Tongue (tissue), 2 donors: ENCODE results near the gene VWC2L. TPM values are rescaled to one million over a fixed set of nuclear protein-coding genes. Genes with fewer than 3 reads are reported as not detected.
A peak's percentile ranks its signal among the peaks of the same experiment; 100 is the strongest.

Experiments
- DNase-seq: peaks from one replicate; pipeline ENCODE4 v3.0.0-alpha.2; 2015
- total RNA-seq: library from RNA; depleted of rRNA; stranded (reverse); fragments of >200 nt; gene quantifications from one replicate; pipeline ENCODE4 v1.2.3, GENCODE V29; 2014

VWC2L gene
- not detected for total RNA-seq

DNA sequence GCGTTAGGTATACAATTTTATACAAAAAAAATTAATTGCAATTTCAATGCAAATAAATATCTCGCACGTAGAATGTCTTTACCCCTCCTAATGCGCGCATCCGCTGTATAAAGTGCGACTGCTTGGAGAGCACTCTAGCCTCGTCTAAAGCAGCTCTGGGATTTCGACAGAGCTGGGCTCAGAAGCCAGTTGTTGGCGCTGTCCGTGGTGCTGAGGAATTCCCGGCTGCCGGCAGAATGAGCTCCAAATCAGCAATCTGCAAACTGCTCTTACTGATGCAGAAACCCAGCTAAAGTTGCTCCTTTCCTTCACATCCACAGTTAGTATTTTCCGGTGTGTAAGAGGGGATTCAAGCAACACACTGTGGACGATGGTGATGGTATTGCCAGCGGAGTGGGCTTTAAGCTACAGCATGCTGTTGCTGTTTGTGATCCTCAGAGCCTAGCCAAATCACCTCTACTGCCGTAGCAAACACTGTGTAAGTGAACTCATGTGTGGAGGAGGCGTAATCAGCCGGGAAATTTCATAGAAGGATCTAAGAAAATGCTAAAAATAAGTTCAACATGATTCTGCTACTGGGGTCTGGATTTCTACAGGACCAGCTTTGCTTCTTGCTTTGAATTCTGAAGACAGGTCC is at the start of gene VWC2L:
Gene VWC2L (plus strand): TSS at position 137 of the 637 bp plus-strand sequence. CDS start 3,140 bp downstream, outside the sequence.
- DNase-seq: peak; percentile 92

DNA sequence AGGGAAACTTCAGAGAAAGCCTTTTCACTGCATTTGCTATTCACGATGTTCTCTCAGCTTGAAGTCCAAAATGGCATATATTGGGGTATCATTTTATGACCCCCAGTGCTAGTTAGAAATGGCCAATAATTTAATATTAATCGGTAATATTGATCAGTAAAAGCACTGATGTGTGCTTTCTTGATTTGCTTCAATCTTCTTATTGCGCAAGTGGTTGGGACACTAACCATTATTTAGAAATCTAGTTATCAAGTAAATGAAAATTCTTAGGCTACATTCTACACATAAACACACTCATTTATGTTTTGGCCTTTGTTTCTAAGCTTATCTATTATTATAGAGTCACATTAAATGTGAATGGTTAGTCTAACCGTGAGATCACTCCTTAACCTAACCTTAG is 49.7 kb upstream of the VWC2L start:
- no peak for DNase-seq

DNA sequence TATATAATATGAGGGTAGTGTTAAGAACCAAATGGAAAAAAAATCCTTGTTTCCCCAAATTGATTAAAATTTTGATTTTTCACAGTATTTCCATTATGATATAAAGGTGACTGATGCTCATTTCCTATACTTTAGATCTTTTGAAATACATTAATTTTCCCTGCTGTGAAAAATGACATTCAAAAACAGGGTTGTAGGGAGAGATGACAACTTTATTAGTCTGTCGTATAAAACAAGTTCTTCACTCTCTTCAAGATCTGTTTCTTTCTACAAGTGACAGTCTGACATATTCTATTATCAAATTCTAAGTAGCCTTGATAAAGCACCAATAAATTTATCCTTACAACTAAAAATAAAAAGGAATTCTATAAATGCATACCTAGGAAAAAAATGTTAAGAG is 45.3 kb upstream of the VWC2L start:
- no peak for DNase-seq

DNA sequence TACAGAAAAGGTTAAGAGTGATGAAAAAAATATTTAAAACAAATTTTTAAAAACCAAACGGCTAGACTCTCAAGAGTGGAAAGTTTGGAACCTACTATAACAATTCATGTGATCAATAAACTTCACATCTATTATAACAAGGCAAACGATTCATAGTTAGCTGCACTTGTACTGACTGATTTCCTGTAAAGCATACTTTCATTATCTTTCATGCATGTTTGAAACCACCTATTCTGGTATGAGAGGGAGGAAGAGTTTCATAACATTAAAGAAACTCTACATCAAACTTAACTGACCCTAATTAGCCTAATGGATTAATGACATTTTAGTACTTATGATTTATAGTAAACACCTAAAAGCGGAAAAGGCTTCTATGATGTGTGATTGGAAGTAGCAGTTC is 43.7 kb upstream of the VWC2L start:
- DNase-seq: no peak

DNA sequence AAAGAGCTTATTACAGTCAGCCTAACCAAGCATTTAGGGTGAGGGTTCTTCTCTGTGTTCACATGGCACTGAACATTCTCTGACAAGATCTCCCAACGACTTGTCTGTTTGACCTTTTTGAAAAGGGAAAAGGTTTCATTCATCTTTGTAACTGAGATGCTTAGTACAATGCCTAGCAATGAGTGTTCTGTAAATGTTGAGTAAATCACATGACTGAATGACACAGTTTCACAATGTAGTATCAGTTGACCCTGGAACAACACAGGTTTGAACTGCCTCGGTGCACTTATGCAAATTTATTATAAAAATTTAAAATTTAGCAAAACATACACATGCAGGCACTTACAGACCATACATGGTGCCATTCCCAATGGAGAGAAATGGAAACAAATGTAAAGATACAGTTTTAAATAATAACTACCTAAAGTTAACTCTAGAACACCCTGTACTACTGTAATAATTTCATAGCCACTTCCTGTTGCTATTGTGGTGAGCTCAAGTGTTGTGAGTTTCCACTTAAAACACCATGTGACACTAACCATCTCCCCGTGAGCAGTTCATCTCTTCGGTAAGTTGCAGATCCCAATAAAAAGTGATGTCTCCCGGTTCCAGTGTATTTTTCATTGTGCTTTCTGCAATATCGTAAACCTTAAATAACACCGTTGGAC is 34.1 kb upstream of the VWC2L start:
- DNase-seq: no peak

DNA sequence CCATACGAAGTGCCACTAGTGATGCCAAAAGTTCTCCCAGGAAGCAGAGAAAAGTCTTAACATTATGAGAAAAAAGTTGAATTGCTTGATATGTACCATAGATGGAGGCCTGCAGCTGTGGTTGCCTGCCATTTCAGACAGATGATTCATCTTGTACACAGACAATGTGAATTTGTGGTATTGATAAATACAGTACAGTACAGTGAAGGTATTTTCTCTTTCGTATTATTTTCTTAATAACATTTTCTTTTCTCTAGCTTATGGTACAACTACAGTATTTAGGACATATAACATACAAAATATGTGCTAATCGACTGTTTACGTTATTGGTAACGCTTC is 33.6 kb upstream of the VWC2L start:
- no peak for DNase-seq

DNA sequence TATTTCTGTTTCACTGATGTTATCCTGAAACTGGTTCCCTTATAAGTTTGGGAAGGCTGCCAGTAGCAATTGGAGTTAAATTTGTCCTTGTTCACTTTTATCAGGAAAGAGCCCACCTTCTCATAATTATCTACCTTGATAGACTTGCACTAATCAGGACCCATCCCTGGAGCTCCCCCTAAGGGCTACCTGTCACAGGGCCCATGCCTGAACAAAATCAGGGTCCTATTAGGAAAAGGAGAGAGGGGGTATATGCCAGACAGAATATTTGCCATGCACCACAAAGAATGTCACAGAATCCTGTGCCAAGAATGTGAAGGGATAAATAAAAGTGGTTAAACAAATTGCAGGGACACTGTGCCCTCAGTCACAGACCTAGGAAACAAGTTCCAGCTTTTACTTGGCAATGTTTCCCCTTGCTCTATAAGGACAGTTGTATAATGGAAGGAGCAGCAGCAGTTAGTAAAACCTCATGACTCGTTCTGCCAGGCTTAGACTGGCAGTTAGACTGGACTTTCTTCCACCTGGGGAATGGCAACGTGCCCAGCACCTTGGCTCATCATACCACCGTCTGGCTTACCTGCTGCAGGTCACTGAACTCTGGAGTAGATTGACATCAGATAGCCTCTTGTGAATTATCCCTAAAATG is 32.3 kb upstream of the VWC2L start:
- DNase-seq: no peak

DNA sequence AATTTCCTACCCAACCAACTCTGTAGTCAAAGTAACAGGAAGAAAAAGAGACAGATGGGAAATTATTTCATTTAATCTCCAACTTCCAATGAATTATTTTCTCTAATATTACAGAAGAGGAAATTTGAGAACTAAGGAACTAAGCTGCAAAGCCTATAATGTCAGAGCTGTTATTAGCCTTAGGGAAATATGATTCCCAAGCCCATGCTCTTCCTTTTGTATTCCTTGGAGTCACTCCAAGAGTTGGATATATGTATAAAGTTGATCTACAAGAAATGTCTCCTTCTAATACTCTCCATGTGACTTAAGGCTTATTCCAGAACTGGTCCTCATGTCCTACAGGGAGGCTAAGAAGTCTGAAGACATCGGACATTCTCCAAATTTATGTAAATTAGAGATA is 31.6 kb upstream of the VWC2L start:
- peak; percentile 6 for DNase-seq

DNA sequence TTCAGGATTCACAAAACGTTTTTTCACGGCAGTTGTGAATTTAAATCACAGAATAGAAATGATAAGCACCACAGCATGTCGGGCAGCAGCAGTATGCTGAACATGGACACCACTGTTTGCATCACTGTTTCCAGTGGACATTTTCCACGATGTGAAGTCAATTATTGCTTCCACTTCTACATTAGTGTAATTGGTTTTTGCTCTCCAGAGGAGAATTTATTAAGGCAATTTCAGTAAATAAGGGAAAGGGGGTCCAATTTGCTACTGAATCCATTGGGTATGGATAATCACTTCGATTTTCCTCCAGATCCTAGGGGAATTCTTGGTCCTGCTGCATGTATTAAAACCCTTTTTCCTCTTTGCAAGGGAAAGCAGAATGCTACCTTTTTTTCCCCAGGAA is 30.2 kb upstream of the VWC2L start:
- DNase-seq: no peak

DNA sequence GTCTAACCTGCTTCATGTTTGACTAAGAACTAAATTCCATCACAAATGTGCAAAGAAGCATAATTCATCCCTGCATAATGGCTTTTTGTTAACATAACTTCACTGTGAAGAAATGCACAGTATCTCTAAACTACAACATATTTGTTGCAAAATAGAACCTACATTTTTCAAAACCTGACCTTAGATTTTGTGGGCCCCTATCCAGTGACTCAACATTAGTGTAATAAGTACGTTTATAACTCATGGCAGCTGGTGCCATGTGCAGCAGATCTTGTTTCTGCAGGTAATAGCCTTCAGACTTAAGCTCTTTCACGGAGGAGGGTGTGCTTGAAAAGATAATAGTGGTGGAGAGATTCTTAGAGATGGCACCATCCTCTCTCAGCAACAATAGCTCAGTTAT is 28.6 kb upstream of the VWC2L start:
- no peak for DNase-seq

DNA sequence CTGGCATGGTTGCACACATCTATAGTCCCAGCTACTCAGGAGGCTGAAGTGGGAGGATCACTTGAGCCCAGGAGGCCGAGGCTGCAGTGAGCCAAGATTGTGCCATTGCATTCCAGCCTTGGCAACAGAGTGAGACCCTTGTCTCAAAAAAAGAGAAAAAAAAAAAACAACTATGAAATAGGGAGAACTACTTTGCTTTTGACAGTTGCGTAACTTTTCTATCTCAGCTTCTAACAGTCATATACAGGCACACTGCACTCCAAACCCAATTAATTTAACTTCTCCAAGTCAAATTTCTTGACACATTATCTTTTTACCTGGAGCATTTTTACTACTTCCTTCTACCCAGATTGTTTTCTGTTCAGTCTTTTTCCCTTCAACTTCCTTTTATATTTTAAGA is 24.1 kb upstream of the VWC2L start:
- no peak for DNase-seq

DNA sequence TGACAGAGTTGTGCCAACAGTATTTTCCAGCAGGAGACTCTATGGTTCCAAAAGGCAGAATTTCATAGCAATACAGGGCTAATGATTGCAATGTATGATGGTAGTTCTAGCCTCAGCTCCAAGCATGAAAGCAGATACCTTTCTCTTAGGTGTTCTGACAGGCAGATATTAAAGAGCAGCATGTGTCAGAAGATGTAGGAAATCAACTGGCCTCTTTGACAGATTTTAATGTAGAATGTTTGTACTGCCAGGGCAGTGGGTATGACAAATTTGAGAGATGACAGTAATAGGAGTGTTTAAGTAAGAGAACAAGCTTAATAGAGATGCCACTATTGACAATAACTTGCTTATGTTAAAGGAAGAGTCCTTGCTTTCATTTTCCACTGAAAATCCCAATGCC is 21.5 kb upstream of the VWC2L start:
- no peak for DNase-seq

DNA sequence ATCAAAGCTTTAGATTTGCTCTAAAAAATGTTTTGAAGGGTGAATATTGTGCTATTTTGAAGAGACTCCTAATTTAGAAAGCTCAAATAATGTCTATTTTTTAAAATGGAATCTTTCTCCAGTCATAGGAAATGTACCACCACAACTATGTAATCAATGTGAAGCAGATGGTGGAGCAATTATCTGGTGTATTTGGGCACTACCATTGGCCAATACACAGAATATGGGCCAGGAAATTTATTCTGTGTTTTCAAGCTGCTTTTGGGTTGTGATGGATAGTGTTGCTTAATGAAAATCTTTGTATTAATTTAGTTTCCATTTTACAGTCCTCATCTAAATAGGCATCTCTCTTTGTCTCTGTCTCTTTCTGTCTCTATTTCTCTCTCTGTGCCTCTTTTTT is 17.1 kb upstream of the VWC2L start:
- DNase-seq: no peak

DNA sequence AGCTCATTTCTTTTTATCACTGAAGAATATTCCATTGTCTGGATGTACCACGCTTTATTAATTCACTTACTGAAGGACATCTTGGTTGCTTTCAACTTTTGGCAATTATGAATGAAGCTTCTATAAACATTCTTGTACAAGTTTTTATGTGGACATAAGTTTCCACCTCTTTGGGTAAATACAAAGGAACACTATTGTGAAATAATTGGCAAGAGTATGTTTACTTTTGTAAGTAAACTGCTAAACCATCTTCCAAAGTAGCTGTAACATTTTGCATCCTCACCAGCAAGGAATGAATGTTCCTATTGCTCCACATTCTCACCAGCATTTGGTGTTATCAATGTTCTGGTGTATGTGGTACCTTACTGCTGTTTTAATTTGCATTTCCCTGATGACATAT is 15.8 kb upstream of the VWC2L start:
- DNase-seq: no peak

DNA sequence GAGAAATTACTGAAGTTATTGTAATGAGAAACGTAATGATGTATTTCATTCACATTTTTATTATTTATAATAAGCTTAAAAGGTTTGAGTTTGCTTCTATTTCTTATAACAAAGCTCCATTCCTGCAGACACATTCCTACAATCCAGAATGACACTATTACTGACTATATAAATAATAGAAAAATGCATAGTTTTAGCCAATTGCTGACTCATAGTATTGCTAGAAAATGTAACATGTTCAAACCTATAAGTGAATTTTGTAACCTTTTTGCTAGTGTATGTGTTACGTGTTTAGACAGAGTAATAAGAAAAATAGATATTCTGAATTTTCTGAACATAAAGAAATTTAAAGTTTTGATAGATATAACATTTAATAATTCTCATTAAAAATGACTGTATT is 9.3 kb upstream of the VWC2L start:
- DNase-seq: no peak

DNA sequence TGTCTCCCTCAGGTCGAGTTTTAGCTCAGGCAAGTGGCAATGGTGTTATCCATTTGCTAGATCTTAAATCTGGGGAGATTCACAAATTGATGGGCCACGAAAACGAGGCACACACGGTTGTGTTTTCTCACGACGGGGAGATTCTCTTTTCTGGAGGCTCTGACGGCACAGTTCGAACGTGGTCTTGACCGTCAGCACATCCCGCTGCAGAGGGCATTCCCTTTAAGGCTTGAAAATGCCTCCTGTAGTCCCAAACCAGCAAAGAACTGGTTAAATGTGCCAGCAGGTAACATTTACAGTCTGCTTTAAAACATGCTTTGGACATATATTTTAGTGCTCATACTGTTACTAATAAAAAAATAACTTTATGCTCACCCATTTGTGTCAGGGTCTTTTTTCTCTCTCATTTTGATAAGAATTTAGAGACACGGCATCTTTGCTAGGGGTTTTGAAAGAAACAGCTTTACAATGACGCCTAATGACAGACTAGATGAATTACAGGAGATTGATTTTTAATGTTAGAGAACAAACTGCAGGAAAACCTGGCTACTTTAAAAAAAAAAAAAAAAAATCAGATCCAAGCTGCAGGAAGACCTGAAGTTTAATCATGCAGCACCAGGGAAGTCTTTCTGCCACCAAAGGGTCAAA is 602 bp upstream of the VWC2L start:
- DNase-seq: no peak

DNA sequence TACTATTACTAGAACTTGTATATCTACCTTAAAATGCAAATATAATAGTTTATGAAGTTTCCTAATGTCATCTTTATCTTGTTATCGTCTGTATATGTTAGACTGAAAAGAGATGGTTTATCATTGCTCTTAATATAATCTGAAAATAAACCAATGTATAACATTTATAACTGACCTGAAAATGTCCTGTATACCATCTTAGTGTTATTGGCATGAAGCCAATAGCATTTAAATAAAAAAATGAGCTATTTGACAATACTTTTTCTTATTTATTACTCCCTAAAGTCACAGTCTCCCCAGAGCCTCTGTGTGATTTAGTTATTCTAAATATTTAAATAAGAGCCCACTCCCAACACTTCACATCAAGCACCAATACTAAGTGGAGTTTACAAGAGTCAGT is 1.8 kb downstream of the VWC2L start:
- DNase-seq: no peak

DNA sequence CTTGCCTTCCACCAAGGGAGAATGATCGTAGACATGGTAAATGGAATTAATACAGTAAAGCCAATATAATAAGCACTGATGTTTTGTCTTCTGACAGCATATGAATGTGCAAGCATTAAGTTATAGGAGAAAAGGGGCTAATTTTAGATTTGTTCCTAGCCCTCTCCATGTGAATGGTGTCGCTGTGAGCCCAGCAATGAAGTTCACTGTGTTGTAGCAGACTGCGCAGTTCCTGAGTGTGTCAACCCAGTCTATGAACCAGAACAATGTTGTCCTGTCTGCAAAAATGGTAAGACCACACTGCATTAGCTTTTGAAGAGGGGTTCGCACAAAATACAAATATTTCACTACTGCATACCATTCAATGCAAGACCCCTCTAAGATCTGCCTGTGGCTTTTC is 25.6 kb downstream of the VWC2L start:
- DNase-seq: no peak

DNA sequence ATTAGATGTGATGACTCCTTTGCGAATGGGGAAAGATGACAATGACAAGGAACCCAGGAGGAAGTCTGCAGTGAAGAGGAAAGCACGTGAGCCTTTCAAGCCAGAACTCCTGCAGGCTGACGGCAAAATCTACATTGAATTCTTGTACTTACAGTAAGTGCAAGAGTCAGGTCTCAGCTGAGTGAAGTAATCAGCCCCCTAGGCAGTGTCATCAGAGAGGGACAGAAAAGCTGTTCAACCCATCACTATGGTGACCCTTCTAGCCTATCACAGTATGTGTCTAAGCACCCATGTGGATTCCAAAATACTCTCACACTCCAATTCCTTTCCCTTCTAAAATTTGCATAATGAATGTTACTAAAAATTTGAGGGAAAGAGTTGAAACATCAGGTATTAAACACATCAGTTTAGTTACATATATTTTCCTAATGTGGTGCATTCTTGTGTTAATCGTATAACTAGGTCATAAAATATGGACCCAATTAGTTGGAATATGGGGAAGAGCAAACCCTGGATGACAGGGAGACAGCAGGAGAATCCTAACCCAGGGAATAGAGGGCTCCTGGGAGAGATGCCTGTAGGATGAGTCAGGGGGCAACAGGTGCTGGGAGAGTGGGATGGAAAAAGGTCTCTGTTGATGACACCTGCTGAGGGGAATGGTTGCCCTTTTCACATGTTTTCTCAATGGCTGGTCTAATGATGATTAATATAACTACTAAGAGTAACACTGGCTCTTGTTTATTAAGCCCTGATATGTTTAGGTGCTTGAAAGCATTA is 39.5 kb downstream of the VWC2L start:
- no peak for DNase-seq

DNA sequence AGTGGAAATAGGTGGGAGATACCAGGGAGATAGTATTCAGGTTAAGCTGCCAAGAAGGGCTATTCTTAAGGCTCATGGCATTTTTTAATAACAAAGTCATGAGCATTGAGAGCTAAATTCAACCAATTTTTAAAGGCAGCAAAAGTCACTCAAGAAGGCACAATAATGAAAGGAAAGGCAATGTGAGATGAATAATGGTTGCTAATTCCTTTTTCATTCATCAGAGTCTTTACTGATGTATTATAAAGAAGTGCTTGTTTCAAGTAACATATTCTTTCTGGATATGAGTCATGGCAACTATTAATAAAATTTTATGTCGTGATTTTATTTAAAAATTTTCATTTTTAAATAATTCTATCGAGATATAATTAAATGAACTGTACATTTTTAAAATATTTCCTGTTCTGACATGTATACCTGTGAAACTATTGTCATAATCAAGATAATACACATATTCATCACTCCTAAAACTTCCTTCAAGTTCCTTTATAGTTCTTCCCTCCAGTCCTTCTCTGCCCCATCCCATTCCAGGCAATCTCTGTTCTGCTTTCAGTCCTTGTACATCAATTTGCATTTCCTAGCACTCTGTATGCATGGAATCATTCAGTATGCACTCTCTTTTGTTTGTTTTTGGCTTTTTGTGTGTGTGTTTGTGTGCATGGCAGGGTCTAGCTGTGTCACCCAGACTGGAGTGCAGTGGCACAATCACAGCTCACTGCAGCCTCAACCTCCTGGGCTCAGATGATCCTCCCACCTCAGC is 40.8 kb downstream of the VWC2L start:
- no peak for DNase-seq

DNA sequence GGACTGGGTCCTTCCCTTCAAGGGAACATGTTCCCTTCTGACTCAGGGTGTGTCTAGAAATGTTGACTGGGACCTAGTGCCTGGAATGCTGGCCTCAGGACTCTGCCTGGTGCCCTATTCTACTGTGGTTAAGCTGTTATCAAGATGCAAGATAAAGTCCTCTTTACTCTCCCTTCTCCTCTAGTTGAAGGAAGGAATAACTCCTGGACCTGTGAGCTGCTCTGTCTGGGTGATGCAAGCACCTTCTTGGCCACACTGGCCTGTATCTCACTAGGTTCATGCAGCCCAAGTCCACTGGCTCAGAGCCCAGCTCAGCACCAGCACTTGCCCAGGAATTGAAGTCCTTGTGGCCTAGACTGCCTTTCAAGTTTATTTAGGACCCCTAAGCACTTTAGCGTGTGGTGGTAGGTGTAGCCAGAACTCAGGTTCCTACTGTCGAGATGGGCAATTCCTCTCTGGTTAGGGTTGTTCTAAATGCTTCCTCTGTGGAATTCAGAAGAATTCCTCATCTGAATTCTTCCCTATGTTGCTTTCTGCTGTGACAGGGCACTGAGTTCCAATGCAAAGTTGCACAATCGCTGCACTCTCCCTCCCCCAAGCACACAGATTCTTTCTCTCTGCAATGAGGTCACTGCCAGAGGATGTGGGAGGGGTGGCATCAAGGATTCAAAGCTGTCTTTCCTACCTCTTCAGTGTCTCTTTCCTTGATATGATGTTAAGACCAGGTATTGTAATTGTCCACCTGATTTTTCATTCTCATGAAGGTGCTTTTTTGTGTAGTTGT is 54.7 kb downstream of the VWC2L start:
- DNase-seq: no peak
